Measurements from ENCODE around the gene FAM170B.

GRCh38 chr10:49093922-49094321 lies 39.9 kb downstream of the FAM170B start:
- TF ChIP-seq, protein P1, sequence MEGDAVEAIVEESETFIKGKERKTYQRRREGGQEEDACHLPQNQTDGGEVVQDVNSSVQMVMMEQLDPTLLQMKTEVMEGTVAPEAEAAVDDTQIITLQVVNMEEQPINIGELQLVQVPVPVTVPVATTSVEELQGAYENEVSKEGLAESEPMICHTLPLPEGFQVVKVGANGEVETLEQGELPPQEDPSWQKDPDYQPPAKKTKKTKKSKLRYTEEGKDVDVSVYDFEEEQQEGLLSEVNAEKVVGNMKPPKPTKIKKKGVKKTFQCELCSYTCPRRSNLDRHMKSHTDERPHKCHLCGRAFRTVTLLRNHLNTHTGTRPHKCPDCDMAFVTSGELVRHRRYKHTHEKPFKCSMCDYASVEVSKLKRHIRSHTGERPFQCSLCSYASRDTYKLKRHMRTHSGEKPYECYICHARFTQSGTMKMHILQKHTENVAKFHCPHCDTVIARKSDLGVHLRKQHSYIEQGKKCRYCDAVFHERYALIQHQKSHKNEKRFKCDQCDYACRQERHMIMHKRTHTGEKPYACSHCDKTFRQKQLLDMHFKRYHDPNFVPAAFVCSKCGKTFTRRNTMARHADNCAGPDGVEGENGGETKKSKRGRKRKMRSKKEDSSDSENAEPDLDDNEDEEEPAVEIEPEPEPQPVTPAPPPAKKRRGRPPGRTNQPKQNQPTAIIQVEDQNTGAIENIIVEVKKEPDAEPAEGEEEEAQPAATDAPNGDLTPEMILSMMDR (conservative IDR thresholded peaks at IDR 0.05 in 1 of 2, IDR thresholded peaks at IDR 0.05 in 1 of 2; ENCODE audit: extremely low read depth in 1 of 2, insufficient read depth in 1 of 2, low read depth in 1 of 2, low read length in 2 of 2): no peak
- TF ChIP-seq EZH2 (IDR thresholded peaks at IDR 0.05; ENCODE audit: borderline replicate concordance, low read length): no peak

All from mammary epithelial cell (primary cell).